ENCODE data around the gene DACH2.

The DACH2 gene

GRCh38 chrX:86806786-86807185, 658.5 kb downstream of the DACH2 start:
- no peak for DNase-seq (ENCODE audit: low spot score)

DNA sequence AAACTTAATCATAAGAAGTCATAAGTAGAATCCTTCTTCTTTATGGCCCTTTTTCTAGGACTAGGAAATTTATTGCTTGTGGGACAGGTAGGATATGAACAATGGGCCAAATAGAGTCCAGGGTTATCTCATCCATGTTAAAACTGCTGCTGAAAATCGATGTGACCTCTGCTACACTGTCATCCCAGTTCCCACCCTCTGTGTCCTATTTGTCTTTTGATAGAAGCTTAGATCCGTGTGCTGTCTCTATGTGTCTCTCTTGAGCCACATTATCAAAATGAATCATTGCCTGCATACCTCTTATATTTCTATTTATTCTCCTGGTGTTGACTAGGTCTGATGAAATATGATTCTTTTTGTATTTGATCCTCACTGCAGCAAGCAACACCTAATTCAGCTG, 661.4 kb downstream of the DACH2 start:
- DNase-seq (ENCODE audit: low spot score), result no peak

DNA sequence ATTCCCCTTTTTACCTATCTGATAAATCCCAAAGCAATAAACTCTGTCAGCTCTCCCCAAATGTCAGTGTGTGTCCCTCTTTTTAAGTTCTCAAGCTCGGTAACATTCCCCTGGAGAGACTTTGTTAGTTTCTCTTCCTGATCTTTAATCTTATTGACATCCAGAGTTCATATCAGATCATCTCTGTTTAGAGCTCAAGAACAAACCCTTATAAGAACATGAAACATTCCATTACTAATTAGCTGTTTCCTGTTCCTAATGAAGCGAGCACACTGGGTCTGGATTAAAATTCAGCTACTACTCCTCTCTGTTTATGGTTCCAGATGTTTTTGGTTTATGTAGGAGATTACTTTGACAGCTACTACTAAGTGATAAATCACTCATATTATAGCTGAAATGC, 681.5 kb downstream of the DACH2 start:
- no peak for DNase-seq (ENCODE audit: low spot score)

DNA sequence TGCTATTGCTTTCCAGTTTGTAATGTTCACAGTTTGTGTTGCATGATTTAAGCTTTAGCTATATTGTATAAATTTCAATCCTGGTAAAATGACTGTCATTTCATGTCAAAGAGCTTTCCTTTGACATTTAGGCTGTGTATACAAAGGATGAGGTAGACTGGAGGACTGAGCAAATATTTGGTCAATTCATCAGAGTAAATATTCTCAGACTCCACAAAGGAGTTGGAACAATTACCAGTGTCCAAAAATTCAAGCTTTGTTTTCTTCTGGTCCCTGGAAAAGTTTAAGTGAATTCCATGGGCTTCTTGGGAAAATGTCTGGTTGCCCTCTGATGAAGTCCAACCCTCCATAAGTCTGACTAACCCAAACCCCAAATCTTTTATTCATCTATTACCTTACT, 682.4 kb downstream of the DACH2 start:
- no peak for DNase-seq (ENCODE audit: low spot score)

DNA sequence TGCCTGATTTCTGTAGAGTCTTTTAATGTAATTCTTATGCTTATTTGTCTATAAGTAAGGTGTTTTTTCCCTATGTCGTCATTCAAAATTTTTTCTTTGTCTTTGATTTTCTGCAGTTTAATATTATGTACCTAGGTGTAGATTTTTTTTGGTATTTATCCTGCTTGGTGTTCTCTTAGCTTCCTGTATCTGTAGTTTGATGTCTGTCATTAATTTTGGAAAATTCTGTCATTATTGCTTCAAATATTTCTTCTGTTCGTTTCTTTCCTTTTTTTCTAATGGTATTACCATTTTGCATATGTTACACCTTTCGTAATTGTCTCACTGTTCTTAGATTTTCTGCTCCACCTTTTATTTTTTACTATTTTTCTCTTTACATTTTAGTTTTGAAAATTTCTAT, 696.9 kb downstream of the DACH2 start:
- no peak for DNase-seq (ENCODE audit: low spot score)

Measured in HuH-7 (cell line).